ENCODE results near the gene OR6K6.

DNA sequence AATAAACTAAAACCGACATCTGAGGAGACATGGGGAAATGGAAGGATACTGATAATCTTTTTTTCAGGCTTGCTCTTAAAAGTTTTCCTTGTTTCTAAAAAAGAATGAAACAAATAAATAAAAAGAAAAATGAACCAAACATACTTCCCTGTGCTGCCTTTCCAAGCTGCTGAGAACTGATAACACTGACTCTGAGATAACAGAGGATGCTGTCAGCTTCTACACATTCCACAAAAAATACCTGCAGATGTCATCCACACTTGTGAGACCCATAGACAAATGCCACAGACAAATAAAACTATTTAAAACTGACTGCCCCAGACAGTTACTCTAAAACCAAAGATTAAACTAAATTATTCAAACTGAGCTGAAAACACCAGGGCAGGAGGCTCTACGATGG lies 22.0 kb upstream of the OR6K6 start:
- no peak for TF ChIP-seq POLR2A (IDR thresholded peaks at IDR 0.05)
- TF ChIP-seq, protein P1, sequence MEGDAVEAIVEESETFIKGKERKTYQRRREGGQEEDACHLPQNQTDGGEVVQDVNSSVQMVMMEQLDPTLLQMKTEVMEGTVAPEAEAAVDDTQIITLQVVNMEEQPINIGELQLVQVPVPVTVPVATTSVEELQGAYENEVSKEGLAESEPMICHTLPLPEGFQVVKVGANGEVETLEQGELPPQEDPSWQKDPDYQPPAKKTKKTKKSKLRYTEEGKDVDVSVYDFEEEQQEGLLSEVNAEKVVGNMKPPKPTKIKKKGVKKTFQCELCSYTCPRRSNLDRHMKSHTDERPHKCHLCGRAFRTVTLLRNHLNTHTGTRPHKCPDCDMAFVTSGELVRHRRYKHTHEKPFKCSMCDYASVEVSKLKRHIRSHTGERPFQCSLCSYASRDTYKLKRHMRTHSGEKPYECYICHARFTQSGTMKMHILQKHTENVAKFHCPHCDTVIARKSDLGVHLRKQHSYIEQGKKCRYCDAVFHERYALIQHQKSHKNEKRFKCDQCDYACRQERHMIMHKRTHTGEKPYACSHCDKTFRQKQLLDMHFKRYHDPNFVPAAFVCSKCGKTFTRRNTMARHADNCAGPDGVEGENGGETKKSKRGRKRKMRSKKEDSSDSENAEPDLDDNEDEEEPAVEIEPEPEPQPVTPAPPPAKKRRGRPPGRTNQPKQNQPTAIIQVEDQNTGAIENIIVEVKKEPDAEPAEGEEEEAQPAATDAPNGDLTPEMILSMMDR (IDR thresholded peaks at IDR 0.05) = no peak

All from uterus (tissue), 2 donors.